GM20000 (cell line): Measurements from ENCODE around the gene TCF4.

Experiments used
- DNase-seq: peaks from one replicate; pipeline ENCODE4 v3.0.0; 2012; ENCODE audit warnings: low spot score
- TF ChIP-seq, protein P1 (sequence below): IDR thresholded peaks from 2 replicates; pipeline ENCODE4 v1.5.1; 2012; ENCODE audit warnings: mild to moderate bottlenecking, control low read depth; ENCODE audit errors: extremely low read depth, missing control alignments

TCF4 gene

DNA sequence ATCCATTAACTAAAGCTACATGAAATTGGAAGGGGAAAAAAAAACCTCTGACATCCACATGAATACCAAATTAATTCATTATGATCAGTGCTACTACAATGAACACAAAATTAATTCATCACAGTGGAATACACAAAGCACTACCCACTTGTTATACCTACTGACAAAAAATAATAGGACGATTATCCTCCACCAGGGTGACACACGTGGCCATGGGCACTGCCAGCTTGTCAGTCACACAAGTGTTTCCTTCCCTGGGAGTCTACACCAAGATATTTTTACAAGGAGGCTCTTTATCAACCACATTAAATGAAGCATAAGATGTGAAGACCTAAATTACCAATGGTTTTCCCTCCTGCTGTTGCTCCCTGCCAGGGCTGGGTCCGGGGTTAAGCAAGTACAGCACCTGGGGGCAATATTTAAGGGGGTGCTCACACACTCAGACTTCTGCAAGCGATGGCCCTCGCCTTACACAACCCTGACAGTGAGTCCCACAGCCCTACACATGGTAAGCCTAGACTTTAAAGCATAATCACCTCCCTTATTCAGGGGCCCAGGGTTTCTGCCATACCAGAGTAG is 90.1 kb downstream of the TCF4 start:
- no peak for DNase-seq
- TF ChIP-seq, protein P1, sequence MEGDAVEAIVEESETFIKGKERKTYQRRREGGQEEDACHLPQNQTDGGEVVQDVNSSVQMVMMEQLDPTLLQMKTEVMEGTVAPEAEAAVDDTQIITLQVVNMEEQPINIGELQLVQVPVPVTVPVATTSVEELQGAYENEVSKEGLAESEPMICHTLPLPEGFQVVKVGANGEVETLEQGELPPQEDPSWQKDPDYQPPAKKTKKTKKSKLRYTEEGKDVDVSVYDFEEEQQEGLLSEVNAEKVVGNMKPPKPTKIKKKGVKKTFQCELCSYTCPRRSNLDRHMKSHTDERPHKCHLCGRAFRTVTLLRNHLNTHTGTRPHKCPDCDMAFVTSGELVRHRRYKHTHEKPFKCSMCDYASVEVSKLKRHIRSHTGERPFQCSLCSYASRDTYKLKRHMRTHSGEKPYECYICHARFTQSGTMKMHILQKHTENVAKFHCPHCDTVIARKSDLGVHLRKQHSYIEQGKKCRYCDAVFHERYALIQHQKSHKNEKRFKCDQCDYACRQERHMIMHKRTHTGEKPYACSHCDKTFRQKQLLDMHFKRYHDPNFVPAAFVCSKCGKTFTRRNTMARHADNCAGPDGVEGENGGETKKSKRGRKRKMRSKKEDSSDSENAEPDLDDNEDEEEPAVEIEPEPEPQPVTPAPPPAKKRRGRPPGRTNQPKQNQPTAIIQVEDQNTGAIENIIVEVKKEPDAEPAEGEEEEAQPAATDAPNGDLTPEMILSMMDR = no peak

DNA sequence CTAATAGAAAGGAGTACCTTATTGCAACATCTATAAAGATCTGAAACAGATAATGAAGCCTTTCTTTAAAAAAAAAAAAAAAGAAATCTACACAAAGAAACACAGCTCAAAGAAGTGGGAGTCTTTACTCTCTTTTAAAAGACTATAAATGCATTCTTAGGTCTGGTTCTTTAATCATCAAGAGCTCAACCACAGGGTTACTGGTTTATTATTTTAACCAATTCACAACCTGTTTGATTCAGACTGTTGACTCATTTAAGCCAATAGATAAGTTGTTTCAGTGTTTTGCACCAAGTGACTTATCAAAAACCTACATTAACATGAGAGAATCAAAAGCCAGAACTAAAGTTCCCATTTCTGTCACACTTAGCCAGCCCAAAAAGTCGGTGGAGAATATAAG is 93.1 kb downstream of the TCF4 start:
- TF ChIP-seq, protein P1 = no peak

DNA sequence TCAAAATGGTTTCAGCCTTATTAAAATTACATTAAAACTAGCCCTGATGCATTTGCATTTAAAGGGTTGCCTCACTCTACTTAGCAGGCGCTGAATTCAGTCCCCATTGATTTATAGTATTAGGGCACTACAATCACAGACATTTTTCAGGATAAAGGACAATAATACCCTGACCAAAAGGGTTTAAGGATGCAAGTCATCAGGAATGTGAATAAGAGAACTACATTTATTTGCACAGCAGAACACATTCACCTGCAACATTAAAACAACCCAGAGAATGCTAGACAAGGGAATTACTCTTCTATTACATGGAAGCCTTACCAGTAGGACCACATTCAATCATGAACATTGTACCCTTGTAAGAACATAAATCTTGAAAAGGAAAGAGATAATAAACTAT is 93.6 kb downstream of the TCF4 start:
- no peak for DNase-seq
- TF ChIP-seq, protein P1 = no peak

More for the DNA sequence above, 93.1 kb downstream of the TCF4 start:
- DNase-seq = no peak

DNA sequence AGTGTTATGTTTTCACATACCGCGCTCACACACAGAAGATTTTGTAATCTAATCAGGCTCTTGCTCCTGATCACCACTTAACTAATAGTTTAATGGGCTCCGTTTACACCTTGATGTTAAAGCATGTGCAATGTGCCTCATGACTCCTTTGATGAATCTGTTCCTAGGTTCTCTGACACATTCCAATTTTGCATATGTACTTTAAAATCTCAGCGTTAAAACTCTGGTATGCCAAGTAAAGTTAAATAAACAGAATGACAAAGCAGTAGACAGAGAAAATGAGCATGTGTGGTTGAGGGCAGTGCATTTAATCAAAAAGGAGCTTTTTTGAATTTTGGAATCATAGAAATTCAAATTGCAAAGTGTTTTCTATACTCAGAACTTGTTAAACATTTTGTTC is 96.4 kb downstream of the TCF4 start:
- TF ChIP-seq, protein P1 = no peak
- no peak for DNase-seq

DNA sequence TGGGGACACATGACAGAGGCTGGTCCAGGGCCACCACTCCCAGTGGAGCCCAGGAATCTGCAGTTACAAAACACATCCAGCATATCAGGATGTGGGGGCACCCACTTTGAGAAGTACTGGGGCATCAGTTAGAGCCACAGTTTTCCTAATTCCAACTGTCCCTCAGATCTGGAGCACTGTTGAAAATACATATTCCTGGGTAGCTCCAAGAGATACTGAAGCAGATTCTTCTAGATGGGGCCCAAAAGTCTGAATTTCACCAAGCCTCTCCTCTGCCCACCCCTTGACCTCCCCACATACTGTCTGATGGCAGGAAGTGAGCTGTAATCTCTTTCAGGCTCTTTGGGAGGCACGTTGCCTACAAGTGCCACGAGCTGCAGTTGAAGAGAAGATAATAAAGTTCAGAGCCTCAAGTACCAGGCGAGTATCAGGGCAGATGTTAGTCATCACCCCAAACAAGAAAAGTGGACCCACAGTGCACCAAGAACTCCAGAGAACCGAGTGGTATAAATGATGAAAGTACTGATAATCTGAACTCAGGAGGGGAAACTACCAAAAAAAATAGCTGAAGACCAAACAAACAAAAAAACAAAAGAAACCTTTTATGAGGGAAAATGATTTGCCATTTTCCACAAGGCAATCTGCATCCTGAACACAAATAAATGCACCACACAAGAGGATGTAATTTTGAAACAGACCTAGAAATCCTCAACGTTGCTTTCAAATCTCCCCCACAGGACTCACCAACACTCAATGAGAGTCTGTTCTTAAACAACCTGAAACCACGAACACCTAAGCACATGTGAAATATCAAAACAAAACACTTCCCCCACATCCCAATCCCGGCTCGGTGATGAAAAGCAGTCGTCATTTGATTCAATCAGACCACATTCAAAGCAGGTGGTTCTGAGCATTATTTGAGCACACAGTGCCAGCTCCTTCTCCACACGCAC is 98.7 kb downstream of the TCF4 start:
- peak; percentile 11 for DNase-seq
- TF ChIP-seq, protein P1 = no peak

DNA sequence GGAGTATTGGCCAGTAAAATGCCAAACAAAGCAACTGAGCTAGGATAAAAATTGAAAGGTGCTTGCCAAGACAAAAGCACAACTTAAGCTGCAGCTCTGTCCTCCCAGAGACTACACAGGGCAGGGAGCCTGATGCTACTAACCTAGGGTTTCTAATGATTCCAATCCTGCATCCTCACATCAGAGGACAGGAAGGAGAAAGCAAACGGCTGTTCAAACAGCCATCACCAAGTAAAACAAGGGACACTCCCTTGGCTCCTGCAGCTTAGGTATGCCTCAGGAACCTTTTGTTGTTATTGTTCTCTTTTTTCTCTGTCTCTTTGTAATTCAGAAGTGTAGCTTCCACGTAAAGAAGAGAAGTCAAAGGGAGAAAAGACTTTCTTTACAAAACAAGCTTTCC is 99.5 kb downstream of the TCF4 start:
- DNase-seq = no peak
- TF ChIP-seq, protein P1 = no peak

DNA sequence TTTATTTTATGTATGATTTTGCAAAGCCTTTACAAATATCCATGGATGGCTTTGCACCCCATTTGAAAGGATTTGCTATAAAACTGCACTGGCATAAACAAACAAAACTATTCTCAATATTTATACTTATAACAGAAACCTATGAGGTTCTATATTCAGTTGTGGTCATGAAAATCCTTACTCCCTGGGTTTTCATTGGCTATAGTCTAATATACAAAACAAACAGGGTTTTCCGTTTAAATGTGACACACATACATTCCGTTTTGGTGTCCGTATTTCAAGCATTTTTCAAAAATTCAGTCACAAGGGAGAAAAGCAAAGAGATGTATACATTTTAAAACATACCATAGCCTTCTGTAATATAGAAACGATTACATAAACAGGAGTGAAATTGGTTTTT is 100.0 kb downstream of the TCF4 start:
- TF ChIP-seq, protein P1 = no peak
- no peak for DNase-seq
